ENCODE data around the gene ARL6IP1.

GRCh38 chr16:18811925-18812324 is 10.6 kb upstream of the ARL6IP1 start:
- TF ChIP-seq, protein P1, sequence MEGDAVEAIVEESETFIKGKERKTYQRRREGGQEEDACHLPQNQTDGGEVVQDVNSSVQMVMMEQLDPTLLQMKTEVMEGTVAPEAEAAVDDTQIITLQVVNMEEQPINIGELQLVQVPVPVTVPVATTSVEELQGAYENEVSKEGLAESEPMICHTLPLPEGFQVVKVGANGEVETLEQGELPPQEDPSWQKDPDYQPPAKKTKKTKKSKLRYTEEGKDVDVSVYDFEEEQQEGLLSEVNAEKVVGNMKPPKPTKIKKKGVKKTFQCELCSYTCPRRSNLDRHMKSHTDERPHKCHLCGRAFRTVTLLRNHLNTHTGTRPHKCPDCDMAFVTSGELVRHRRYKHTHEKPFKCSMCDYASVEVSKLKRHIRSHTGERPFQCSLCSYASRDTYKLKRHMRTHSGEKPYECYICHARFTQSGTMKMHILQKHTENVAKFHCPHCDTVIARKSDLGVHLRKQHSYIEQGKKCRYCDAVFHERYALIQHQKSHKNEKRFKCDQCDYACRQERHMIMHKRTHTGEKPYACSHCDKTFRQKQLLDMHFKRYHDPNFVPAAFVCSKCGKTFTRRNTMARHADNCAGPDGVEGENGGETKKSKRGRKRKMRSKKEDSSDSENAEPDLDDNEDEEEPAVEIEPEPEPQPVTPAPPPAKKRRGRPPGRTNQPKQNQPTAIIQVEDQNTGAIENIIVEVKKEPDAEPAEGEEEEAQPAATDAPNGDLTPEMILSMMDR (IDR thresholded peaks at IDR 0.05; ENCODE audit: extremely low read depth in 1 of 2, insufficient read depth in 1 of 2, low read depth in 1 of 2, low read length in 2 of 2) = no peak
- TF ChIP-seq EZH2 (IDR thresholded peaks at IDR 0.05; ENCODE audit: borderline replicate concordance, low read depth, low read length, severe bottlenecking) = no peak

Measured in endothelial cell of umbilical vein (primary cell).